Neural crest cell (in vitro differentiated cells): Measurements from ENCODE around the gene VPREB3. TPM values are rescaled to one million over a fixed set of nuclear protein-coding genes. Genes with fewer than 3 reads are reported as not detected.

Source experiments
- DNase-seq: peaks from one replicate; pipeline ENCODE4 v3.0.0; 2021; ENCODE audit warnings: low read depth, mixed read lengths, low spot score
- H3K27ac Mint-ChIP-seq: one replicate; pipeline ENCODE4 v1.8.0; 2021; ENCODE audit warnings: mild to moderate bottlenecking, mixed read lengths; ENCODE audit not compliant: unreplicated experiment
- H3K27me3 Mint-ChIP-seq: 2 replicates; pipeline ENCODE4 v1.8.0; 2021; ENCODE audit warnings: low read depth, mild to moderate bottlenecking, mixed read lengths
- H3K36me3 Mint-ChIP-seq: 2 replicates; pipeline ENCODE4 v1.8.0; 2021; ENCODE audit warnings: low read depth, mild to moderate bottlenecking, mixed read lengths
- H3K4me1 Mint-ChIP-seq: 2 replicates; pipeline ENCODE4 v1.8.0; 2021; ENCODE audit warnings: mixed read lengths
- H3K4me3 Mint-ChIP-seq: one replicate; pipeline ENCODE4 v1.8.0; 2021; ENCODE audit warnings: mild to moderate bottlenecking, mixed read lengths
- H3K9me3 Mint-ChIP-seq: 2 replicates; pipeline ENCODE4 v1.8.0; 2021; ENCODE audit warnings: mixed read lengths
- CTCF ChIP-seq: fragments of 200-600 bp; sonication (generic); conservative IDR thresholded peaks from 2 replicates; pipeline ENCODE4 v1.5.0; 2021; ENCODE audit warnings: antibody characterized with exemption, mild to moderate bottlenecking
- total RNA-seq: library from RNA; stranded (reverse); gene quantifications from 2 replicates; pipeline ENCODE4 v1.2.1, GENCODE V29; 2021

Gene VPREB3
- total RNA-seq, 1 donor from 2014 or later = not detected

- H3K4me1 Mint-ChIP-seq = peaks cover 17% of the 10 kb centered on the region
- no peaks in the 10 kb centered on the region for H3K27me3 Mint-ChIP-seq
- no peaks in the 10 kb centered on the region for H3K36me3 Mint-ChIP-seq
- H3K4me3 Mint-ChIP-seq = peak overlapping the region; percentile 71
- no peaks in the 10 kb centered on the region for H3K9me3 Mint-ChIP-seq
- no peak overlapping the region for H3K27ac Mint-ChIP-seq
- no peak for DNase-seq
- TF ChIP-seq CTCF = no peak
Measured at GRCh38 chr22:23753385-23753784, 840 bp downstream of the VPREB3 start.

- no peak for TF ChIP-seq CTCF
- Mint-ChIP-seq H3K27ac (no peak overlapping the region), H3K4me3 (peak overlapping the region; percentile 80), H3K27me3 (no peaks in the 10 kb centered on the region), H3K4me1 (peaks cover 17% of the 10 kb centered on the region), H3K9me3 (no peaks in the 10 kb centered on the region), H3K36me3 (no peaks in the 10 kb centered on the region)
- no peak for DNase-seq
Measured at GRCh38 chr22:23752750-23753149, 1.5 kb downstream of the VPREB3 start.

- Mint-ChIP-seq H3K27me3 (no peaks in the 10 kb centered on the region), H3K9me3 (no peaks in the 10 kb centered on the region), H3K36me3 (no peaks in the 10 kb centered on the region), H3K27ac (peak overlapping the region; percentile 35), H3K4me1 (peaks cover 17% of the 10 kb centered on the region), H3K4me3 (peak overlapping the region; percentile 80)
- TF ChIP-seq CTCF = no peak
- no peak for DNase-seq
Measured at GRCh38 chr22:23752090-23752691, 2.0 kb downstream of the VPREB3 start.

GRCh38 chr22:23751441-23751996 is 2.7 kb downstream of the VPREB3 start:
- peak overlapping the region; percentile 84 for H3K4me3 Mint-ChIP-seq
- H3K9me3 Mint-ChIP-seq = no peaks in the 10 kb centered on the region
- no peak overlapping the region for H3K27ac Mint-ChIP-seq
- peaks cover 2% of the 10 kb centered on the region for H3K36me3 Mint-ChIP-seq
- no peak for TF ChIP-seq CTCF
- H3K4me1 Mint-ChIP-seq = peaks cover 21% of the 10 kb centered on the region
- DNase-seq = no peak
- no peaks in the 10 kb centered on the region for H3K27me3 Mint-ChIP-seq

- Mint-ChIP-seq H3K27me3 (no peaks in the 10 kb centered on the region), H3K4me1 (peaks cover 21% of the 10 kb centered on the region), H3K36me3 (peaks cover 2% of the 10 kb centered on the region), H3K4me3 (peak within 1 kb of the TSS; percentile 89), H3K27ac (no peak within 1 kb of the TSS), H3K9me3 (no peaks in the 10 kb centered on the region)
- TF ChIP-seq CTCF = peak; percentile 37
- peak; percentile 74 for DNase-seq
Measured at GRCh38 chr22:23750714-23751440, 3.3 kb downstream of the VPREB3 start, which contains the start of gene ZNF70. Gene ZNF70, minus strand, starts transcription at chr22:23751112. Its CDS starts 5,972 bp downstream, at chr22:23745140.
